Muscle of leg (tissue), 11 donors: ENCODE measurements around the gene HHAT. TPM values are rescaled to one million over a fixed set of nuclear protein-coding genes. Genes with fewer than 3 reads are reported as not detected.

Source experiments
- DNase-seq: peaks from one replicate; pipeline ENCODE4 v3.0.0; 2013
- H3K27ac ChIP-seq: one replicate; pipeline ENCODE4 v1.5.1; 2013; ENCODE audit warnings: mild to moderate bottlenecking, low read length, control low read depth
- H3K27me3 ChIP-seq: one replicate; pipeline ENCODE4 v1.6.1; 2013; ENCODE audit warnings: low read length; ENCODE audit not compliant: control insufficient read depth, insufficient read depth
- H3K36me3 ChIP-seq: one replicate; pipeline ENCODE4 v1.6.1; 2013; ENCODE audit warnings: low read length; ENCODE audit not compliant: control insufficient read depth, insufficient read depth
- H3K4me1 ChIP-seq: one replicate; pipeline ENCODE4 v1.6.1; 2013; ENCODE audit warnings: low read length; ENCODE audit not compliant: control insufficient read depth, insufficient read depth
- H3K4me3 ChIP-seq: one replicate; pipeline ENCODE4 v1.5.1; 2013; ENCODE audit warnings: low read length, control low read depth
- H3K9me3 ChIP-seq: replicated peaks from 2 replicates; pipeline ENCODE4 v1.6.1; 2013; ENCODE audit warnings: low read depth, low read length; ENCODE audit not compliant: control insufficient read depth
- WGBS: methylation state at CpG from one replicate; pipeline ENCODE4 v1.1.5; 2013; ENCODE audit warnings: missing lambda C conversion rate; ENCODE audit not compliant: insufficient coverage; 5-methylcytosine and 5-hydroxymethylcytosine counted together
- polyA plus RNA-seq, 8 donors: library from polyadenylated mRNA; unstranded; fragments of 120-200 nt; gene quantifications; one replicate each; pipeline versions ENCODE4 v1.2.1 to v1.2.3, GENCODE V29; 2013; ENCODE audit warnings: inconsistent platforms in 1 of 8, low replicate concordance in 1 of 8; ENCODE audit not compliant: insufficient read length in 8 of 8, insufficient read depth in 1 of 8
- total RNA-seq: library from RNA; stranded (reverse); fragments of 120-200 nt; gene quantifications from one replicate; pipeline ENCODE4 v1.2.4, GENCODE V29; 2013

HHAT gene
- total and polyA plus RNA-seq, 9 donors = 3.8 to 6.6 (median 4.5) TPM

GRCh38 chr1:210624722-210625121 is 296.0 kb downstream of the HHAT start:
- Histone ChIP-seq H3K4me1 (peaks cover 18% of the 10 kb centered on the region), H3K36me3 (no peaks in the 10 kb centered on the region), H3K27me3 (no peaks in the 10 kb centered on the region), H3K4me3 (no peak overlapping the region), H3K27ac (no peak overlapping the region), H3K9me3 (no peaks in the 10 kb centered on the region)
- no CpG with 5 or more reads among the region's 1 CpG for WGBS
- DNase-seq = peak; percentile 93

- Histone ChIP-seq H3K27ac (no peak overlapping the region), H3K4me1 (peaks cover 18% of the 10 kb centered on the region), H3K4me3 (no peak overlapping the region), H3K9me3 (no peaks in the 10 kb centered on the region), H3K27me3 (no peaks in the 10 kb centered on the region), H3K36me3 (no peaks in the 10 kb centered on the region)
- no peak for DNase-seq
- WGBS = 88% methylated on average over 1 of the region's 1 CpG
These were observed 297.0 kb downstream of the HHAT start for GRCh38 chr1:210625715-210626114.

- Histone ChIP-seq H3K36me3 (no peaks in the 10 kb centered on the region), H3K9me3 (no peaks in the 10 kb centered on the region), H3K27ac (no peak overlapping the region), H3K4me1 (peaks cover 19% of the 10 kb centered on the region), H3K4me3 (no peak overlapping the region), H3K27me3 (no peaks in the 10 kb centered on the region)
- no CpG with 5 or more reads among the region's 2 CpGs for WGBS
- DNase-seq = no peak
These were observed 297.6 kb downstream of the HHAT start for GRCh38 chr1:210626341-210626740.

- DNase-seq = no peak
- no peak overlapping the region for H3K4me3 ChIP-seq
These were observed 299.1 kb downstream of the HHAT start for GRCh38 chr1:210627755-210628154.

GRCh38 chr1:210629276-210629675 is 300.6 kb downstream of the HHAT start:
- 86% methylated on average over 1 of the region's 2 CpGs for WGBS
- no peak overlapping the region for H3K4me3 ChIP-seq
- H3K27me3 ChIP-seq = no peaks in the 10 kb centered on the region
- H3K27ac ChIP-seq = no peak overlapping the region
- H3K9me3 ChIP-seq = no peaks in the 10 kb centered on the region
- no peaks in the 10 kb centered on the region for H3K36me3 ChIP-seq
- peaks cover 24% of the 10 kb centered on the region for H3K4me1 ChIP-seq
- no peak for DNase-seq

More at GRCh38 chr1:210627755-210628154, 299.1 kb downstream of the HHAT start:
- Histone ChIP-seq H3K4me1 (peaks cover 21% of the 10 kb centered on the region), H3K27me3 (no peaks in the 10 kb centered on the region), H3K9me3 (no peaks in the 10 kb centered on the region), H3K27ac (no peak overlapping the region), H3K36me3 (no peaks in the 10 kb centered on the region)

GRCh38 chr1:210631399-210631798 is 302.7 kb downstream of the HHAT start:
- no peak overlapping the region for H3K4me3 ChIP-seq
- peaks cover 7% of the 10 kb centered on the region for H3K4me1 ChIP-seq
- 100% methylated on average over 1 of the region's 3 CpGs for WGBS
- H3K27ac ChIP-seq = no peak overlapping the region
- no peak for DNase-seq
- H3K9me3 ChIP-seq = no peaks in the 10 kb centered on the region
- no peaks in the 10 kb centered on the region for H3K36me3 ChIP-seq
- no peaks in the 10 kb centered on the region for H3K27me3 ChIP-seq

GRCh38 chr1:210633140-210633539 is 304.4 kb downstream of the HHAT start:
- DNase-seq = no peak
- Histone ChIP-seq H3K36me3 (no peaks in the 10 kb centered on the region), H3K4me1 (peaks cover 6% of the 10 kb centered on the region), H3K4me3 (no peak overlapping the region), H3K27ac (no peak overlapping the region), H3K27me3 (no peaks in the 10 kb centered on the region), H3K9me3 (no peaks in the 10 kb centered on the region)
- WGBS = 92% methylated on average over 1 of the region's 3 CpGs

- 96% methylated on average over 4 of the region's 6 CpGs for WGBS
- H3K4me1 ChIP-seq = peaks cover 6% of the 10 kb centered on the region
- no peaks in the 10 kb centered on the region for H3K9me3 ChIP-seq
- DNase-seq = no peak
- H3K4me3 ChIP-seq = no peak overlapping the region
- H3K27ac ChIP-seq = no peak overlapping the region
- H3K36me3 ChIP-seq = no peaks in the 10 kb centered on the region
- H3K27me3 ChIP-seq = no peaks in the 10 kb centered on the region
These were observed 304.9 kb downstream of the HHAT start for GRCh38 chr1:210633636-210634035.

GRCh38 chr1:210635108-210635507 is 306.4 kb downstream of the HHAT start:
- H3K27me3 ChIP-seq = no peaks in the 10 kb centered on the region
- H3K4me1 ChIP-seq = peaks cover 6% of the 10 kb centered on the region
- no peak overlapping the region for H3K27ac ChIP-seq
- no peaks in the 10 kb centered on the region for H3K9me3 ChIP-seq
- no peak overlapping the region for H3K4me3 ChIP-seq
- DNase-seq = no peak
- no peaks in the 10 kb centered on the region for H3K36me3 ChIP-seq
- 100% methylated on average over 2 of the region's 2 CpGs for WGBS

- DNase-seq = no peak
- Histone ChIP-seq H3K27me3 (no peaks in the 10 kb centered on the region), H3K4me3 (no peak overlapping the region), H3K9me3 (no peaks in the 10 kb centered on the region), H3K36me3 (no peaks in the 10 kb centered on the region), H3K27ac (no peak overlapping the region), H3K4me1 (peaks cover 5% of the 10 kb centered on the region)
- WGBS = no CpG with 5 or more reads among the region's 5 CpGs
These were observed 312.9 kb downstream of the HHAT start for GRCh38 chr1:210641582-210641981.

- no peak for DNase-seq
- H3K27me3 ChIP-seq = no peaks in the 10 kb centered on the region
- peaks cover 15% of the 10 kb centered on the region for H3K4me1 ChIP-seq
- H3K9me3 ChIP-seq = no peaks in the 10 kb centered on the region
- H3K27ac ChIP-seq = no peak overlapping the region
- no peak overlapping the region for H3K4me3 ChIP-seq
- WGBS = 71% methylated on average over 5 of the region's 7 CpGs
- no peaks in the 10 kb centered on the region for H3K36me3 ChIP-seq
These were observed 317.0 kb downstream of the HHAT start for GRCh38 chr1:210645582-210646257.
